Measurements from ENCODE around the gene CATSPERZ. TPM values are rescaled to one million over a fixed set of nuclear protein-coding genes. Genes with fewer than 3 reads are reported as not detected.
A peak's percentile ranks its signal among the peaks of the same experiment; 100 is the strongest.

The CATSPERZ gene
- total and polyA plus RNA-seq, 2 of the 8 experiments (the other 6 are each of a cell fraction or from before 2014, with no cell fraction given) = 0.77 TPM; not detected in 1

- Histone ChIP-seq H4K8ac (ENCODE audit: extremely low read depth, insufficient read depth, low read length) (no peak overlapping the region), H3K79me1 (ENCODE audit: low read depth, low read length) (no peaks in the 10 kb centered on the region), H3K56ac (replicated peaks; ENCODE audit: insufficient read length, low read depth, low read length) (no peak overlapping the region), H3K4me3 (ENCODE audit: extremely low read depth in 1 of 4, insufficient read depth in 2 of 4, low read depth in 3 of 4, low read length in 4 of 4) (no peak overlapping the region), H3K79me2 (ENCODE audit: control insufficient read depth in 1 of 2, insufficient read depth in 2 of 2, low read length in 2 of 2) (no peaks in the 10 kb centered on the region), H3K27me3 (replicated peaks in 1 of 4; ENCODE audit: control insufficient read depth in 3 of 4, extremely low read depth in 1 of 4, insufficient read depth in 3 of 4, low read length in 3 of 4) (peaks cover 17 to 28% (median 26%) of the 10 kb centered on the region in 4 experiments; a peak in 6 of 7 replicates), H2BK5ac (ENCODE audit: low read depth, low read length) (no peak overlapping the region), H2AFZ (ENCODE audit: low read length) (no peak overlapping the region), H3K4me2 (ENCODE audit: insufficient read depth in 1 of 2, low read depth in 2 of 2, low read length in 2 of 2) (peak overlapping the region in 1 of 2 experiments; percentile 55; a peak in 1 of 4 replicates), H4K5ac (ENCODE audit: insufficient read length, low read depth, low read length) (no peak overlapping the region), H3K4me1 (replicated peaks in 1 of 4; ENCODE audit: control insufficient read depth in 3 of 4, insufficient read depth in 4 of 4, low read length in 3 of 4) (peaks cover 0 to 10% (median 5%) of the 10 kb centered on the region in 4 experiments; a peak in 5 of 7 replicates), H3K4ac (replicated peaks; ENCODE audit: insufficient read length, low read depth, low read length) (no peak overlapping the region), H3K27ac (ENCODE audit: low read depth, low read length) (no peak overlapping the region), H3K9ac (replicated peaks in 1 of 4; ENCODE audit: extremely low read depth in 1 of 4, low read depth in 3 of 4, low read length in 3 of 4) (no peak overlapping the region), H3K18ac (ENCODE audit: extremely low read depth, low read length) (no peak overlapping the region), H2BK20ac (ENCODE audit: low read length) (no peak overlapping the region), H3K14ac (ENCODE audit: insufficient read length) (no peak overlapping the region), H4K20me1 (replicated peaks in 1 of 2; ENCODE audit: control insufficient read depth in 1 of 2, insufficient read depth in 2 of 2, low read length in 2 of 2) (peaks cover 5 to 14% of the 10 kb centered on the region in 2 experiments), H3K36me3 (ENCODE audit: control insufficient read depth in 2 of 4, insufficient read depth in 4 of 4, low read length in 3 of 4) (peaks cover 0 to 2% (median 0%) of the 10 kb centered on the region in 4 experiments; a peak in 1 of 8 replicates), H2BK120ac (replicated peaks; ENCODE audit: low read depth, low read length) (no peak overlapping the region), H4K91ac (replicated peaks; ENCODE audit: insufficient read length, low read length) (no peak overlapping the region), H2BK15ac (ENCODE audit: low read length) (no peak overlapping the region), H3K9me3 (ENCODE audit: insufficient read depth in 2 of 2, low read depth in 1 of 2, low read length in 1 of 2) (no peaks in the 10 kb centered on the region), H3K23me2 (ENCODE audit: low read depth, low read length) (peaks cover 12% of the 10 kb centered on the region; the same call in 1 of the 2 replicates), H2AK5ac (ENCODE audit: low read depth, low read length) (no peak overlapping the region), H3K23ac (ENCODE audit: insufficient read length) (no peak overlapping the region), H2BK12ac (ENCODE audit: low read depth, low read length) (no peak overlapping the region)
- DNase-seq (ENCODE audit: low read depth in 1 of 2, low spot score in 2 of 2) = no peak
- POLR2A ChIA-PET (ENCODE audit: partially characterized antibody) = interaction anchor here (3.0 to 9.5 kb wide), 4 partner anchors 10 to 42 kb away, joined by 14 to 79 read pairs (median 28); partner anchors contain the start of genes ESRRA and PPP1R14B
- 93% methylated on average over 9 of the region's 9 CpGs; no CpG with 5 or more reads in 1 of the 2 experiments for WGBS, 2 experiments (ENCODE audit: extremely low coverage in 1 of 2, insufficient coverage in 1 of 2, insufficient read length in 1 of 2, insufficient replicate concordance in 2 of 2, low coverage in 1 of 2, low lambda C conversion rate in 2 of 2, missing lambda C conversion rate in 1 of 2)
- CTCF ChIA-PET (ENCODE audit: partially characterized antibody) = interaction anchor here (1.0 to 11.4 kb wide), 4 partner anchors 15 to 23 kb away, joined by 3 to 134 read pairs (median 4); partner anchors contain the start of genes CATSPERZ and ESRRA
- FAIRE-seq = no peak
- TF ChIP-seq KDM5A (IDR thresholded peaks at IDR 0.05; ENCODE audit: low read length) = no peak
- TF ChIP-seq, protein P1, sequence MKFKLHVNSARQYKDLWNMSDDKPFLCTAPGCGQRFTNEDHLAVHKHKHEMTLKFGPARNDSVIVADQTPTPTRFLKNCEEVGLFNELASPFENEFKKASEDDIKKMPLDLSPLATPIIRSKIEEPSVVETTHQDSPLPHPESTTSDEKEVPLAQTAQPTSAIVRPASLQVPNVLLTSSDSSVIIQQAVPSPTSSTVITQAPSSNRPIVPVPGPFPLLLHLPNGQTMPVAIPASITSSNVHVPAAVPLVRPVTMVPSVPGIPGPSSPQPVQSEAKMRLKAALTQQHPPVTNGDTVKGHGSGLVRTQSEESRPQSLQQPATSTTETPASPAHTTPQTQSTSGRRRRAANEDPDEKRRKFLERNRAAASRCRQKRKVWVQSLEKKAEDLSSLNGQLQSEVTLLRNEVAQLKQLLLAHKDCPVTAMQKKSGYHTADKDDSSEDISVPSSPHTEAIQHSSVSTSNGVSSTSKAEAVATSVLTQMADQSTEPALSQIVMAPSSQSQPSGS (IDR thresholded peaks at IDR 0.05; ENCODE audit: low read length) = no peak
- TF ChIP-seq ZNF274 (IDR thresholded peaks at IDR 0.05; ENCODE audit: borderline replicate concordance, extremely low read depth, low read length) = no peak
- TF ChIP-seq POU5F1 (IDR thresholded peaks at IDR 0.05; ENCODE audit: low read depth, low read length) = no peak
- no peak for TF ChIP-seq HDAC6 (IDR thresholded peaks at IDR 0.05; ENCODE audit: low read depth, low read length)
- no peak for TF ChIP-seq JUND (IDR thresholded peaks at IDR 0.05; ENCODE audit: low read length)
- no peak for TF ChIP-seq CTCF (IDR thresholded peaks at IDR 0.05; ENCODE audit: control extremely low read depth in 1 of 3, insufficient read depth in 1 of 3, low read depth in 1 of 3, low read length in 3 of 3)
- TF ChIP-seq TAF7 (optimal IDR thresholded peaks at IDR 0.05; ENCODE audit: borderline replicate concordance, low read depth, low read length) = no peak
- no peak for TF ChIP-seq TCF12 (IDR thresholded peaks at IDR 0.05; ENCODE audit: low read depth, low read length)
Observed at GRCh38 chr11:64286801-64287159, 13.4 kb upstream of the CATSPERZ start.
